Activated CD4-positive, alpha-beta memory T cell treated with anti-CD3 and anti-CD28 coated beads, Interleukin-2, amount 10 ng/mL, durations not matched to agents 7 days and 5 days (primary cell): ENCODE data around the gene ANP32A. TPM values are rescaled to one million over a fixed set of nuclear protein-coding genes. Genes with fewer than 3 reads are reported as not detected.

ENCODE experiments used
- total RNA-seq, 2 experiments: library from RNA; stranded (reverse); gene quantifications; one replicate each; pipeline ENCODE4 v1.2.3, GENCODE V29; 2021

Gene ANP32A
- total RNA-seq, 2 experiments from 2014 or later: 190 to 194 TPM

Other genes with a start within 250 kb of the ANP32A start
- not detected for gene CORO2B, start 241.9 kb downstream of the ANP32A start, total RNA-seq
- 1 to 10 TPM; 1.1 TPM for gene SPESP1, start 109.6 kb upstream of the ANP32A start, total RNA-seq
- gene NOX5, start 193.8 kb upstream of the ANP32A start, total RNA-seq: not detected